ENCODE measurements around the gene GNG12.
"Not testable (repeated sequence)": the region's sequence is repeated elsewhere in the genome, so short reads cannot be mapped to it uniquely, and the experiment has no call there.

The GNG12 gene

GRCh38 chr1:67735206-67735605 is 98.1 kb downstream of the GNG12 start:
- no peak for TF ChIP-seq CTCF (IDR thresholded peaks at IDR 0.05; ENCODE audit: extremely low read depth, missing control alignments)
- no peak for DNase-seq (ENCODE audit: low spot score)

GRCh38 chr1:67734323-67734690 is 99.0 kb downstream of the GNG12 start:
- DNase-seq (ENCODE audit: low spot score) = no peak
- no peak for TF ChIP-seq CTCF (IDR thresholded peaks at IDR 0.05; ENCODE audit: extremely low read depth, missing control alignments)

- no peak for DNase-seq (ENCODE audit: low spot score)
- TF ChIP-seq CTCF (IDR thresholded peaks at IDR 0.05; ENCODE audit: extremely low read depth, missing control alignments) = no peak
These were observed 99.5 kb downstream of the GNG12 start for GRCh38 chr1:67733681-67734322.

GRCh38 chr1:67732750-67733151 is 100.5 kb downstream of the GNG12 start:
- TF ChIP-seq CTCF (IDR thresholded peaks at IDR 0.05; ENCODE audit: extremely low read depth, missing control alignments) = no peak
- no peak for DNase-seq (ENCODE audit: low spot score)

GRCh38 chr1:67731322-67731721 is 101.9 kb downstream of the GNG12 start:
- no peak for DNase-seq (ENCODE audit: low spot score)
- no peak for TF ChIP-seq CTCF (IDR thresholded peaks at IDR 0.05; ENCODE audit: extremely low read depth, missing control alignments)

GRCh38 chr1:67730312-67730711 is 103.0 kb downstream of the GNG12 start:
- DNase-seq (ENCODE audit: low spot score) = not testable (repeated sequence)

GRCh38 chr1:67729872-67730271 is 103.4 kb downstream of the GNG12 start:
- DNase-seq (ENCODE audit: low spot score) = no peak
- no peak for TF ChIP-seq CTCF (IDR thresholded peaks at IDR 0.05; ENCODE audit: extremely low read depth, missing control alignments)

- TF ChIP-seq CTCF (IDR thresholded peaks at IDR 0.05; ENCODE audit: extremely low read depth, missing control alignments) = no peak
- DNase-seq (ENCODE audit: low spot score) = no peak
These were observed 107.0 kb downstream of the GNG12 start for GRCh38 chr1:67726224-67726623.

All from GM20000 (cell line).